ENCODE data around the gene CNPPD1.

The CNPPD1 gene

DNA sequence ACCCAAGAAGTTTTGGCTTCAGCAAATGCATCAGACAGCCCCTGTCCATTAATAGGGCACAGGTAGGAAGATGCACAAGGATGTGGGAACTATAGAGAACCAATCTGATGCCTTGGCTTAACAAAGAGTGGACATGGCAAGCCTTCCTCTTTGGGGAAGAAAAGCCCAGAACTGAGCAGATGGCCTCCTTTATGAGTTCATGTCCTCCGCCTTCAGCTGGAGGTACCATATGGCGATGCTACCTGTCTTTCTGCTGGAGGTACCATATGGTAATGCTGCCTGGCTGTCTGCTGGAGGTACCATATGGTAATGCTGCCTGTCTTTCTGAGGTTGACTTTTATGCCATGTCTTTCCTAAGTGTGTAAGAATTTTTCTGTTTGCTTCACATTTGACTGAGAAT is 7.4 kb upstream of the CNPPD1 start:
- peaks cover 50% of the 10 kb centered on the region for H3K36me3 ChIP-seq (ENCODE audit: insufficient read depth, low read depth, low read length)
- no peaks in the 10 kb centered on the region for H3K9me3 ChIP-seq (ENCODE audit: insufficient read depth, low read depth, low read length)
- no peak overlapping the region for H3K4me3 ChIP-seq (ENCODE audit: low read length)
- no peaks in the 10 kb centered on the region for H3K27me3 ChIP-seq (ENCODE audit: insufficient read depth, low read length)
- peaks cover 2% of the 10 kb centered on the region; the same call in 1 of the 2 replicates for H3K4me1 ChIP-seq (ENCODE audit: insufficient read depth, low read length)
- H3K9ac ChIP-seq (ENCODE audit: low read depth, low read length): no peak overlapping the region
- no peak overlapping the region for H3K27ac ChIP-seq (ENCODE audit: low read length)

DNA sequence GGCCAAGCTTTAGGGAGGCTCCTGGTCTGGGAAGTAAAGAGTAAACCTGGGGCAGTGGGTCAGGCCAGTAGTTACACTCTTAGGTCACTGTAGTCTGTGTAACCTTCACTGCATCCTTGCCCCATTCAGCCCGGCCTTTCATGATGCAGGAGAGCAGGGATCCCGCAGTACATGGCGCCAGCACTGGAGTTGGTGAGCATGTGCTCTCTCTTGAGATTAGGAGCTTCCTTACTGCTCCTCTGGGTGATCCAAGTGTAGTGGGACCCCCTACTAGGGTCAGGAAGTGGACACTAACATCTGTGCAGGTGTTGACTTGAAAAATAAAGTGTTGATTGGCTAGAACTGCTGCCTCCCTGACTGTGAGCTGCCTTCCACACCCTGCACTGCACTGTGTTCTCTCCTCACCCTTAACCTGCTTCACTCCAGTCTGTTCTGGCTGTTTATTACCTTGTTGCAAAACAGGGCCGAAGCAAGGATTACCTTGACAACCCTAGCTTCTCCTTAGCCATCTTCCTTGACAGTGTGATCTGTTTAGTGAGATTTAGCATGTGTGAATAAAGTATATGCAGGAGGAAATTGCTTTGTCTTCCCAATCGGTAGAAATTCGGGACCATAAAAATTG is 6.5 kb upstream of the CNPPD1 start:
- Histone ChIP-seq H3K27ac (ENCODE audit: low read length) (no peak overlapping the region), H3K9ac (ENCODE audit: low read depth, low read length) (no peak overlapping the region), H3K4me3 (ENCODE audit: low read length) (no peak overlapping the region), H3K27me3 (ENCODE audit: insufficient read depth, low read length) (no peaks in the 10 kb centered on the region), H3K9me3 (ENCODE audit: insufficient read depth, low read depth, low read length) (no peaks in the 10 kb centered on the region), H3K4me1 (ENCODE audit: insufficient read depth, low read length) (peaks cover 7% of the 10 kb centered on the region; the same call in 1 of the 2 replicates), H3K36me3 (ENCODE audit: insufficient read depth, low read depth, low read length) (peaks cover 50% of the 10 kb centered on the region)

DNA sequence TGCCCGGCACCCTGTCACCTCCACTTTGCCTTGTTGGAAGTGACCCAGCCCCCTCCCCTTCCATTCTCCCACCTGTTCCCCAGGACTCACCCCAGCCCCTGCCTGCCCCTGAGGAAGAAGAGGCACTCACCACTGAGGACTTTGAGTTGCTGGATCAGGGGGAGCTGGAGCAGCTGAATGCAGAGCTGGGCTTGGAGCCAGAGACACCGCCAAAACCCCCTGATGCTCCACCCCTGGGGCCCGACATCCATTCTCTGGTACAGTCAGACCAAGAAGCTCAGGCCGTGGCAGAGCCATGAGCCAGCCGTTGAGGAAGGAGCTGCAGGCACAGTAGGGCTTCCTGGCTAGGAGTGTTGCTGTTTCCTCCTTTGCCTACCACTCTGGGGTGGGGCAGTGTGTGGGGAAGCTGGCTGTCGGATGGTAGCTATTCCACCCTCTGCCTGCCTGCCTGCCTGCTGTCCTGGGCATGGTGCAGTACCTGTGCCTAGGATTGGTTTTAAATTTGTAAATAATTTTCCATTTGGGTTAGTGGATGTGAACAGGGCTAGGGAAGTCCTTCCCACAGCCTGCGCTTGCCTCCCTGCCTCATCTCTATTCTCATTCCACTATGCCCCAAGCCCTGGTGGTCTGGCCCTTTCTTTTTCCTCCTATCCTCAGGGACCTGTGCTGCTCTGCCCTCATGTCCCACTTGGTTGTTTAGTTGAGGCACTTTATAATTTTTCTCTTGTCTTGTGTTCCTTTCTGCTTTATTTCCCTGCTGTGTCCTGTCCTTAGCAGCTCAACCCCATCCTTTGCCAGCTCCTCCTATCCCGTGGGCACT is 5.8 kb upstream of the CNPPD1 start:
- Histone ChIP-seq H3K4me3 (ENCODE audit: low read length) (no peak overlapping the region), H3K27ac (ENCODE audit: low read length) (no peak overlapping the region), H3K9me3 (ENCODE audit: insufficient read depth, low read depth, low read length) (no peaks in the 10 kb centered on the region), H3K4me1 (ENCODE audit: insufficient read depth, low read length) (peaks cover 7% of the 10 kb centered on the region; the same call in 1 of the 2 replicates), H3K36me3 (ENCODE audit: insufficient read depth, low read depth, low read length) (peaks cover 50% of the 10 kb centered on the region), H3K9ac (ENCODE audit: low read depth, low read length) (no peak overlapping the region), H3K27me3 (ENCODE audit: insufficient read depth, low read length) (no peaks in the 10 kb centered on the region)

DNA sequence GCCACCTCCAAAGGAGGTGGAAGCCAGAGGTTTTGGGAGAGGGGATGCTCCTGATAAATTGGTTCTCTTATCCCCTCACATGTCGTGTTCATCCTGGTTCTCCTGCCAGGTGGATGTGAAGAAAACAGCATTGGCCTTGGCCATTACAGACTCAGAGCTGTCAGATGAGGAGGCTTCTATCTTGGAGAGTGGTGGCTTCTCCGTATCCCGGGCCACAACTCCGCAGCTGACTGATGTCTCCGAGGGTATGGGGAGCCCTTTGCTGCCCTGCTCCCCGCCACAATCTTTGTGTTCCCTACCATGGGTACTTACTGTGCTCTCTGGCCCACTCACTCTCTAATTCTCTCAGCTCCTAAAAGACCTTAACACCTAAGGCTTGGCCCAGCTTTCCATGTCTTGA is 4.8 kb upstream of the CNPPD1 start:
- Histone ChIP-seq H3K9ac (ENCODE audit: low read depth, low read length) (no peak overlapping the region), H3K36me3 (ENCODE audit: insufficient read depth, low read depth, low read length) (peaks cover 50% of the 10 kb centered on the region), H3K9me3 (ENCODE audit: insufficient read depth, low read depth, low read length) (no peaks in the 10 kb centered on the region), H3K27ac (ENCODE audit: low read length) (no peak overlapping the region), H3K4me1 (ENCODE audit: insufficient read depth, low read length) (peaks cover 7% of the 10 kb centered on the region; the same call in 1 of the 2 replicates), H3K4me3 (ENCODE audit: low read length) (no peak overlapping the region), H3K27me3 (ENCODE audit: insufficient read depth, low read length) (no peaks in the 10 kb centered on the region)

- peaks cover 7% of the 10 kb centered on the region; the same call in 1 of the 2 replicates for H3K4me1 ChIP-seq (ENCODE audit: insufficient read depth, low read length)
- no peak overlapping the region for H3K27ac ChIP-seq (ENCODE audit: low read length)
- no peaks in the 10 kb centered on the region for H3K27me3 ChIP-seq (ENCODE audit: insufficient read depth, low read length)
- peaks cover 50% of the 10 kb centered on the region for H3K36me3 ChIP-seq (ENCODE audit: insufficient read depth, low read depth, low read length)
- no peaks in the 10 kb centered on the region for H3K9me3 ChIP-seq (ENCODE audit: insufficient read depth, low read depth, low read length)
- no peak overlapping the region for H3K9ac ChIP-seq (ENCODE audit: low read depth, low read length)
- H3K4me3 ChIP-seq (ENCODE audit: low read length): no peak overlapping the region
These were observed 4.2 kb upstream of the CNPPD1 start for GRCh38 chr2:219180961-219181360.

GRCh38 chr2:219179601-219180465 is 3.1 kb upstream of the CNPPD1 start:
- no peak overlapping the region for H3K4me3 ChIP-seq (ENCODE audit: low read length)
- H3K27me3 ChIP-seq (ENCODE audit: insufficient read depth, low read length): no peaks in the 10 kb centered on the region
- peaks cover 52% of the 10 kb centered on the region for H3K36me3 ChIP-seq (ENCODE audit: insufficient read depth, low read depth, low read length)
- no peaks in the 10 kb centered on the region for H3K9me3 ChIP-seq (ENCODE audit: insufficient read depth, low read depth, low read length)
- no peak overlapping the region for H3K27ac ChIP-seq (ENCODE audit: low read length)
- H3K9ac ChIP-seq (ENCODE audit: low read depth, low read length): no peak overlapping the region
- H3K4me1 ChIP-seq (ENCODE audit: insufficient read depth, low read length): peaks cover 7% of the 10 kb centered on the region; the same call in 1 of the 2 replicates

GRCh38 chr2:219178377-219179175 is 1.9 kb upstream of the CNPPD1 start:
- no peak overlapping the region for H3K27ac ChIP-seq (ENCODE audit: low read length)
- peak overlapping the region; percentile 73 for H3K4me3 ChIP-seq (ENCODE audit: low read length)
- peak overlapping the region; percentile 77; the same call in 1 of the 2 replicates for H3K9ac ChIP-seq (ENCODE audit: low read depth, low read length)
- peaks cover 7% of the 10 kb centered on the region; the same call in 1 of the 2 replicates for H3K4me1 ChIP-seq (ENCODE audit: insufficient read depth, low read length)
- H3K36me3 ChIP-seq (ENCODE audit: insufficient read depth, low read depth, low read length): peaks cover 54% of the 10 kb centered on the region
- no peaks in the 10 kb centered on the region for H3K27me3 ChIP-seq (ENCODE audit: insufficient read depth, low read length)
- H3K9me3 ChIP-seq (ENCODE audit: insufficient read depth, low read depth, low read length): no peaks in the 10 kb centered on the region

- no peaks in the 10 kb centered on the region for H3K9me3 ChIP-seq (ENCODE audit: insufficient read depth, low read depth, low read length)
- no peak within 1 kb of the TSS for H3K27ac ChIP-seq (ENCODE audit: low read length)
- H3K4me1 ChIP-seq (ENCODE audit: insufficient read depth, low read length): peaks cover 7% of the 10 kb centered on the region; the same call in 1 of the 2 replicates
- peaks cover 46% of the 10 kb centered on the region for H3K36me3 ChIP-seq (ENCODE audit: insufficient read depth, low read depth, low read length)
- H3K27me3 ChIP-seq (ENCODE audit: insufficient read depth, low read length): no peaks in the 10 kb centered on the region
- H3K4me3 ChIP-seq (ENCODE audit: low read length): peak within 1 kb of the TSS; percentile 73
- peak within 1 kb of the TSS; percentile 77; the same call in 1 of the 2 replicates for H3K9ac ChIP-seq (ENCODE audit: low read depth, low read length)
These were observed 1.0 kb upstream of the CNPPD1 start, which contains the start of gene RETREG2 for GRCh38 chr2:219177552-219178376. Gene RETREG2 (plus strand): TSS chr2:219178275. CDS start chr2:219178353, 78 bp downstream.

DNA sequence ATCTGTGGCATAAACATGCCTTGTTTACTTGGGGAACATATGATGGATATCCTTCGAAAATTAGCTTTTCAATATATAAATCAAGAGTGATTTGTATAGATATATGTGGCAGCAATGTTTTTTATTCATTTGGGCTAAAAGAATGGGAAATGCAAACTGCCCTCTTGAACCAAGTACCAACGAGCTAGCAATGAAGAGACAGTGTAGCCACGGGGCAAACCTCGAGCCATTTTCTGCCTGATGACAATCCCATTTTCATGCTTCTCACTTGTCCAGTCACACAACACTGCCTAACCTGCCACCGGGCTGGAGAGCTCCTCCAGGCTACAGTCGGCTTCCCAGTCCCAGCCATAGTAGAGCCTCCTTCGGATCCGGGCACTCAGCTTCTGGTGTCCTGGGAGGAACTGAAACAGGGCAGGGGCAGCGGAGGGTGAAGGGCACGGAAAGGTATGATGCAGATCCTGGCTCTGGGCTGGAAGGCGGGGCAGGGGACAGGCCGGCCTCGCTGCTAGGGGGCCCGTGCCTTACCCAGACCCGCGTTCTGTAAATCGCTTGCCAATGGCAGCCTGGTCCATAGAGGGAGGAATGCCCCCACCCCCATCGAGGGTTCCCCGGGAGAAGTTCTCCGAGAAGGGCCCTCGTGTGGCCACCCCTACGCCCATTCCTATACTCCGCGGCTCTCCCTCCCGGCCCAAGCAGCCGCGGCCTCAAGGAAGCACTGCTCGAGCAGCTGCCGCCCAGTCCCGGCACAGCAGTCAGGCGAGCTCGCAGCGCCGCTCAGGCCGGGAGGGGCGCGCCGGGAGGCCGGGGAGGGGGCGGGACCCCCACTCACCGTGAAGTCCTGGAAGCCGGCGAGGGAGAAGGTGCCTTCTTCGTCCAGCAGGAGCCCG is 552 bp downstream of the CNPPD1 start:
- Histone ChIP-seq H3K4me3 (ENCODE audit: low read length) (peak overlapping the region; percentile 73), H3K9ac (ENCODE audit: low read depth, low read length) (peak overlapping the region; percentile 61; the same call in 1 of the 2 replicates), H3K36me3 (ENCODE audit: insufficient read depth, low read depth, low read length) (peaks cover 30% of the 10 kb centered on the region), H3K27ac (ENCODE audit: low read length) (no peak overlapping the region), H3K4me1 (ENCODE audit: insufficient read depth, low read length) (peaks cover 7% of the 10 kb centered on the region; the same call in 1 of the 2 replicates), H3K27me3 (ENCODE audit: insufficient read depth, low read length) (no peaks in the 10 kb centered on the region), H3K9me3 (ENCODE audit: insufficient read depth, low read depth, low read length) (no peaks in the 10 kb centered on the region)
